ENCODE measurements around the gene RAB7B. TPM values are rescaled to one million over a fixed set of nuclear protein-coding genes. Genes with fewer than 3 reads are reported as not detected.

The RAB7B gene
- total RNA-seq, 1 donor from 2014 or later = 4.4 TPM

GRCh38 chr1:205950280-205950679, 52.9 kb downstream of the RAB7B start:
- Mint-ChIP-seq H3K4me3 (no peak overlapping the region), H3K9me3 (no peaks in the 10 kb centered on the region), H3K27ac (ENCODE audit: unreplicated experiment) (no peak overlapping the region), H3K36me3 (ENCODE audit: low read depth) (no peaks in the 10 kb centered on the region), H3K27me3 (ENCODE audit: low read depth) (peaks cover 7% of the 10 kb centered on the region), H3K4me1 (no peaks in the 10 kb centered on the region)
- DNase-seq (ENCODE audit: low read depth, low spot score) = no peak
- TF ChIP-seq CTCF (conservative IDR thresholded peaks at IDR 0.05) = no peak

DNA sequence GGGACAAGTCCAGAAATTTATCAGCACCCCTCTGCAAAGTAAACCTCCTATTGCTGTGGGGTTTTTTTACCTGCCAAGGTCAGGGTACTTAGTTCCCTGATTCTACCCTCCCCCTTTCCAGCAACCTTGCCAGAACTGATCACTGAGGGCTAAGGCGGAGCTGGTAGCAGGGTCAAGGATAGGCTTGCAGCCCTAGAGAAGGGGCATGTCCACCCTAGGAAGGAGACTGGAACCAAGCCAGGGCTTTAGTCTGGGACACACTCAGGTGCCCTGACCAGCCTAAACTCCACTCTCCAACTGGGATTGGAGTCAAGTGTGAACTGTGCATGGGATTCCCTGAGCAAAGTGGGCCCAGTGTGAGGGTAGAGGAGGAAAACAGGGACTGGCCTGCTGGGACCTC, 53.4 kb downstream of the RAB7B start:
- H3K36me3 Mint-ChIP-seq (ENCODE audit: low read depth) = no peaks in the 10 kb centered on the region
- TF ChIP-seq CTCF (conservative IDR thresholded peaks at IDR 0.05) = no peak
- no peak overlapping the region for H3K4me3 Mint-ChIP-seq
- no peak for DNase-seq (ENCODE audit: low read depth, low spot score)
- no peak overlapping the region for H3K27ac Mint-ChIP-seq (ENCODE audit: unreplicated experiment)
- no peaks in the 10 kb centered on the region for H3K9me3 Mint-ChIP-seq
- peaks cover 2% of the 10 kb centered on the region for H3K27me3 Mint-ChIP-seq (ENCODE audit: low read depth)
- peaks cover 4% of the 10 kb centered on the region for H3K4me1 Mint-ChIP-seq

GRCh38 chr1:205948886-205949285, 54.3 kb downstream of the RAB7B start:
- Mint-ChIP-seq H3K27me3 (ENCODE audit: low read depth) (peaks cover 2% of the 10 kb centered on the region), H3K9me3 (no peaks in the 10 kb centered on the region), H3K4me3 (no peak overlapping the region), H3K27ac (ENCODE audit: unreplicated experiment) (no peak overlapping the region), H3K4me1 (peaks cover 8% of the 10 kb centered on the region), H3K36me3 (ENCODE audit: low read depth) (no peaks in the 10 kb centered on the region)
- TF ChIP-seq CTCF (conservative IDR thresholded peaks at IDR 0.05) = no peak
- DNase-seq (ENCODE audit: low read depth, low spot score) = no peak

GRCh38 chr1:205948039-205948438, 55.2 kb downstream of the RAB7B start:
- no peaks in the 10 kb centered on the region for H3K36me3 Mint-ChIP-seq (ENCODE audit: low read depth)
- no peak for TF ChIP-seq CTCF (conservative IDR thresholded peaks at IDR 0.05)
- no peaks in the 10 kb centered on the region for H3K9me3 Mint-ChIP-seq
- peaks cover 15% of the 10 kb centered on the region for H3K4me1 Mint-ChIP-seq
- peaks cover 2% of the 10 kb centered on the region for H3K27me3 Mint-ChIP-seq (ENCODE audit: low read depth)
- H3K4me3 Mint-ChIP-seq = no peak overlapping the region
- H3K27ac Mint-ChIP-seq (ENCODE audit: unreplicated experiment) = no peak overlapping the region
- no peak for DNase-seq (ENCODE audit: low read depth, low spot score)

DNA sequence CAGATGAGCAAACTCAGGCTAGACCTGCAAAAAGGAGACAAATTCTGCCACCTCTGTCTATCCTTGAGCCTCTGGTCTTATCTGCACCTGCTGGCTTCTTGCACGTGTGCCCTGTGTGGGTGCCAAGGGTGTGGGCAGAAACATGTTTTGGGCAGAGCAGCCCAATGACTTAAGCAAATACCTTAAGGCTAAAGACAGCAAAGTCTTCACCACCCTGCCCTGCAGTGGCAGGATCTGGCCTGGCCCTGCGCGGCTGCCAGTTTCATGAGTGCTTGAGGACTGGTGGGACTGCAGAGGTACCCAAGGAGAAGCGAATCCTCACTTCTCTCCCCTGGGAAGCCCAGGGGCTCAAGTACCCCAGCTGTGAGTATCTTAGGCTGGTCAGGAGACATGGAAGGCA, 56.2 kb downstream of the RAB7B start:
- Mint-ChIP-seq H3K4me1 (peaks cover 15% of the 10 kb centered on the region), H3K9me3 (no peaks in the 10 kb centered on the region), H3K36me3 (ENCODE audit: low read depth) (no peaks in the 10 kb centered on the region), H3K27ac (ENCODE audit: unreplicated experiment) (no peak overlapping the region), H3K4me3 (no peak overlapping the region), H3K27me3 (ENCODE audit: low read depth) (peaks cover 2% of the 10 kb centered on the region)
- DNase-seq (ENCODE audit: low read depth, low spot score) = no peak
- TF ChIP-seq CTCF (conservative IDR thresholded peaks at IDR 0.05) = no peak

DNA sequence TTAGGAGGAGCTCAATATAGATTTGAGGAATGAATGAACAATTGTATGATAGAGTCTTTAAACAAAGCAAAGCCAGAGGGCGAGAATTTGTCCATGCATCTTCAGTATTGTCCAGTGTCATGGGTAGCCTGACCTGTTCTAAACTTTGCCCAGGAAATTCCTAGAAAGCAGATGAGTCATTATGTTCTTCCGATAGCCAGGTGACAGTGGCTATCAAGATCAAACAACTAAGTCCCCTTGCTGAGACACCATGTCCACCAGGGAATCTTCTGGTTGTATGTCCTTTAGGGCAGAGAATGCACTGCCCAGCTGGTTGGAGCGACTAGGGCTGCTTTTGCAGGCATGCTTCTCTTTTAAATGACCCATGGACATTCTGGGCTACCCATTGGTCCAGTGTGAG, 58.1 kb downstream of the RAB7B start:
- peaks cover 2% of the 10 kb centered on the region for H3K27me3 Mint-ChIP-seq (ENCODE audit: low read depth)
- no peak for TF ChIP-seq CTCF (conservative IDR thresholded peaks at IDR 0.05)
- H3K4me3 Mint-ChIP-seq = no peak overlapping the region
- no peaks in the 10 kb centered on the region for H3K36me3 Mint-ChIP-seq (ENCODE audit: low read depth)
- no peak for DNase-seq (ENCODE audit: low read depth, low spot score)
- peaks cover 19% of the 10 kb centered on the region for H3K4me1 Mint-ChIP-seq
- no peaks in the 10 kb centered on the region for H3K9me3 Mint-ChIP-seq
- H3K27ac Mint-ChIP-seq (ENCODE audit: unreplicated experiment) = no peak overlapping the region
